ENCODE data around the gene SPAG16. TPM values are rescaled to one million over a fixed set of nuclear protein-coding genes. Genes with fewer than 3 reads are reported as not detected.

SPAG16 gene
- total RNA-seq, 1 experiment from 2014 or later = 17.3 TPM

- no peak overlapping the region for H3K23ac ChIP-seq (ENCODE audit: insufficient read length, low read depth, low read length)
- no peaks in the 10 kb centered on the region; the same call in 1 of the 2 replicates for H3K4me1 ChIP-seq (ENCODE audit: insufficient read depth, low read length)
- no peak overlapping the region for H4K5ac ChIP-seq (ENCODE audit: insufficient read length, low read depth, low read length)
- TF ChIP-seq, protein P1, sequence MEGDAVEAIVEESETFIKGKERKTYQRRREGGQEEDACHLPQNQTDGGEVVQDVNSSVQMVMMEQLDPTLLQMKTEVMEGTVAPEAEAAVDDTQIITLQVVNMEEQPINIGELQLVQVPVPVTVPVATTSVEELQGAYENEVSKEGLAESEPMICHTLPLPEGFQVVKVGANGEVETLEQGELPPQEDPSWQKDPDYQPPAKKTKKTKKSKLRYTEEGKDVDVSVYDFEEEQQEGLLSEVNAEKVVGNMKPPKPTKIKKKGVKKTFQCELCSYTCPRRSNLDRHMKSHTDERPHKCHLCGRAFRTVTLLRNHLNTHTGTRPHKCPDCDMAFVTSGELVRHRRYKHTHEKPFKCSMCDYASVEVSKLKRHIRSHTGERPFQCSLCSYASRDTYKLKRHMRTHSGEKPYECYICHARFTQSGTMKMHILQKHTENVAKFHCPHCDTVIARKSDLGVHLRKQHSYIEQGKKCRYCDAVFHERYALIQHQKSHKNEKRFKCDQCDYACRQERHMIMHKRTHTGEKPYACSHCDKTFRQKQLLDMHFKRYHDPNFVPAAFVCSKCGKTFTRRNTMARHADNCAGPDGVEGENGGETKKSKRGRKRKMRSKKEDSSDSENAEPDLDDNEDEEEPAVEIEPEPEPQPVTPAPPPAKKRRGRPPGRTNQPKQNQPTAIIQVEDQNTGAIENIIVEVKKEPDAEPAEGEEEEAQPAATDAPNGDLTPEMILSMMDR (conservative IDR thresholded peaks at IDR 0.05) = no peak
- no peak overlapping the region for H3K4me3 Mint-ChIP-seq
- WGBS (ENCODE audit: extremely low coverage, insufficient read length, low lambda C conversion rate) = no CpG with 5 or more reads among the region's 4 CpGs
- DNase-seq = no peak
- H3K56ac ChIP-seq (ENCODE audit: insufficient read length, low read depth, low read length) = no peak overlapping the region
- H4K91ac ChIP-seq (ENCODE audit: insufficient read length, low read depth, low read length) = no peak overlapping the region
- H3K79me1 ChIP-seq (ENCODE audit: insufficient read depth, low read depth, low read length, poor library complexity, severe bottlenecking) = no peaks in the 10 kb centered on the region
- H3K4me1 Mint-ChIP-seq = no peaks in the 10 kb centered on the region
- no peaks in the 10 kb centered on the region for H3K27me3 Mint-ChIP-seq (ENCODE audit: low read depth)
- H3K4me2 ChIP-seq (ENCODE audit: insufficient read depth, insufficient read length, low read length) = no peak overlapping the region
- no peaks in the 10 kb centered on the region for H3K9me3 ChIP-seq (ENCODE audit: control insufficient read depth, low read depth, low read length)
- H3K27ac ChIP-seq (ENCODE audit: insufficient read length, low read depth, low read length) = no peak overlapping the region
- no peaks in the 10 kb centered on the region for H3K79me2 ChIP-seq (ENCODE audit: insufficient read depth, low read length)
- no peak overlapping the region for H2BK5ac ChIP-seq (ENCODE audit: insufficient read length, low read length)
- no peaks in the 10 kb centered on the region for H3K36me3 Mint-ChIP-seq (ENCODE audit: insufficient read depth in 1 of 3, low read depth in 3 of 3)
- H2AK5ac ChIP-seq (ENCODE audit: insufficient read length, low read length) = no peak overlapping the region
- H3K27me3 ChIP-seq (ENCODE audit: insufficient read depth, low read length) = no peaks in the 10 kb centered on the region
- H3K18ac ChIP-seq (ENCODE audit: insufficient read length, low read depth, low read length) = no peak overlapping the region
- no peak overlapping the region for H3K27ac Mint-ChIP-seq
- H4K8ac ChIP-seq (replicated peaks; ENCODE audit: insufficient read length, low read depth, low read length) = no peak overlapping the region
- no peak overlapping the region for H3T11ph ChIP-seq (ENCODE audit: low read length)
- H3K4ac ChIP-seq (ENCODE audit: low read depth, low read length) = no peak overlapping the region
- no peak overlapping the region for H3K14ac ChIP-seq (ENCODE audit: insufficient read depth, low read length)
- H2BK15ac ChIP-seq (ENCODE audit: low read depth, low read length) = no peak overlapping the region
- no peak overlapping the region for H2BK20ac ChIP-seq (ENCODE audit: low read depth, low read length, poor library complexity, severe bottlenecking)
- H3K9me3 Mint-ChIP-seq = no peaks in the 10 kb centered on the region; a peak in 1 of 5 replicates
- no peaks in the 10 kb centered on the region for H3K23me2 ChIP-seq (ENCODE audit: insufficient read length, low read depth, low read length, poor library complexity, severe bottlenecking)
- no peak overlapping the region for H2BK12ac ChIP-seq (ENCODE audit: insufficient read length, low read depth, low read length)
- H2AFZ ChIP-seq (ENCODE audit: low read length) = no peak overlapping the region
- no peak overlapping the region for H2BK120ac ChIP-seq (ENCODE audit: low read depth, low read length, poor library complexity, severe bottlenecking)
- no peaks in the 10 kb centered on the region for H4K20me1 ChIP-seq (ENCODE audit: control insufficient read depth, insufficient read depth, insufficient read length)
- no peak overlapping the region for H3K9ac ChIP-seq (ENCODE audit: extremely low read depth, insufficient read length, low read length)
Measured at GRCh38 chr2:214019973-214020345, 735.7 kb downstream of the SPAG16 start.

Measured in H9 (cell line).